IgD-negative memory B cell (primary cell): ENCODE data around the gene POLD3. TPM values are rescaled to one million over a fixed set of nuclear protein-coding genes. Genes with fewer than 3 reads are reported as not detected.

ENCODE experiments used
- H3K27ac Mint-ChIP-seq, 3 donors: one replicate each; pipeline ENCODE4 v1.8.0; 2020 to 2022; ENCODE audit warnings: mild to moderate bottlenecking in 3 of 3, mixed read lengths in 3 of 3, moderate library complexity in 1 of 3
- H3K27me3 Mint-ChIP-seq: one replicate; pipeline ENCODE4 v1.8.0; 2021; ENCODE audit warnings: mixed read lengths
- H3K36me3 Mint-ChIP-seq: one replicate; pipeline ENCODE4 v1.8.0; 2020; ENCODE audit warnings: mild to moderate bottlenecking, mixed read lengths
- H3K4me1 Mint-ChIP-seq, 3 donors: one replicate each; pipeline ENCODE4 v1.8.0; 2020 to 2022; ENCODE audit warnings: mixed read lengths in 3 of 3, mild to moderate bottlenecking in 1 of 3
- H3K4me3 Mint-ChIP-seq, 4 donors: one replicate each; pipeline ENCODE4 v1.8.0; 2020 to 2022; ENCODE audit warnings: mild to moderate bottlenecking in 4 of 4, mixed read lengths in 4 of 4, moderate library complexity in 3 of 4
- H3K9me3 Mint-ChIP-seq, 3 donors: one replicate each; pipeline ENCODE4 v1.8.0; 2020 to 2021; ENCODE audit warnings: mixed read lengths in 3 of 3, mild to moderate bottlenecking in 1 of 3
- polyA plus RNA-seq: library from polyadenylated mRNA; unstranded; fragments of 300-500 nt; fragmentation: Illumina TruSeq; gene quantifications from one replicate; pipeline ENCODE4 v1.2.3, GENCODE V29; 2021

POLD3 gene, protein sequence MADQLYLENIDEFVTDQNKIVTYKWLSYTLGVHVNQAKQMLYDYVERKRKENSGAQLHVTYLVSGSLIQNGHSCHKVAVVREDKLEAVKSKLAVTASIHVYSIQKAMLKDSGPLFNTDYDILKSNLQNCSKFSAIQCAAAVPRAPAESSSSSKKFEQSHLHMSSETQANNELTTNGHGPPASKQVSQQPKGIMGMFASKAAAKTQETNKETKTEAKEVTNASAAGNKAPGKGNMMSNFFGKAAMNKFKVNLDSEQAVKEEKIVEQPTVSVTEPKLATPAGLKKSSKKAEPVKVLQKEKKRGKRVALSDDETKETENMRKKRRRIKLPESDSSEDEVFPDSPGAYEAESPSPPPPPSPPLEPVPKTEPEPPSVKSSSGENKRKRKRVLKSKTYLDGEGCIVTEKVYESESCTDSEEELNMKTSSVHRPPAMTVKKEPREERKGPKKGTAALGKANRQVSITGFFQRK
- 14.0 TPM for polyA plus RNA-seq

DNA sequence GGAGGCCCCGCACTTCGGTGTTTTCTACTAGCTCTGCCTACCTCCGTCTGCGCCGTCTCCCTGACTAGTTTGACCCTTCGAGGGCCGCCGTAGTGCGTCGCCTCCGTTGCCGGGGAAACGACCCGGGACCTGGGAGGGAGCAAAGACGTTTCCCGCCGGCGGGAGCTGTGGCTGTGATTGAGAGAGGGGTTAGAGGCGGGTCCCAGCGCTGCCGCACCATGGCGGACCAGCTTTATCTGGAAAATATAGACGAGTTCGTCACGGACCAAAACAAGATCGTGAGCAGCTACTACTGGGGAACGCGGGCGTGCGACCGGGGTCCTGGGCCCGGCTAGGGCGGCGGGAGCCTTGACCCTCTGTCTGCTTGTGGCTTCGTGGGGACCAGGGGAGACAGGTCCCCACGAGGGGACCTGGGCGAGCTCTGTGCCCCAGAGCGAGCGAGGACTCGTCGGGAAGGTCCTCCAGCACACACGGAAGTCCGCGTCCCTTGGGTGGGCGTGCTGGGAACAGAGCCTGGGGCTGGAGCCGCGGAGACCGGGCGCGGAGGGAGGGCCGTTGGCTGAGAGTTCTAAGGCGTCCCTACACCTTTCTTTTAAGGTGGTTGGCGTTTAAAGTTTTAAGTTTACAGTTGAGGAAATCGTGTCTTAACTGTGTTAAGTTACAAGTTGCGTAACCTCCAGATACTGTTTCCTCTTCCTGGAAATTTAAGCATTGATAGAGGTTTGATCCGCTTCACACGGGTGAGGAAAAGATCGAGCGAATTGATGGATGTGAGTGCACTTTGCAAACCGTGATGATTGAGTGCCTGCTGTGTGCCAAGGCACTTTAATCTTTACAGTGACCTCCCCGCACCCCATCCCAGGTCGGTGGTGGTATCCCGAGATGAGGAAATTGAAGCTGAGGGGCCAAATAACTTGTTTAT lies at the start of gene POLD3:
Gene POLD3 (plus strand): TSS at position 142 of the 922 bp plus-strand sequence. CDS start 77 bp downstream, at position 219.
- peaks cover 19 to 25% (median 19%) of the 10 kb centered on the region in 3 donors for H3K4me1 Mint-ChIP-seq
- H3K9me3 Mint-ChIP-seq: peaks cover 0 to 4% (median 2%) of the 10 kb centered on the region in 3 donors
- peak within 1 kb of the TSS; percentile 97 to 100 (median 99) for H3K4me3 Mint-ChIP-seq
- peak within 1 kb of the TSS; percentile 95 to 99 (median 96) for H3K27ac Mint-ChIP-seq
- peaks cover 6% of the 10 kb centered on the region for H3K36me3 Mint-ChIP-seq
- peaks cover 2% of the 10 kb centered on the region for H3K27me3 Mint-ChIP-seq

DNA sequence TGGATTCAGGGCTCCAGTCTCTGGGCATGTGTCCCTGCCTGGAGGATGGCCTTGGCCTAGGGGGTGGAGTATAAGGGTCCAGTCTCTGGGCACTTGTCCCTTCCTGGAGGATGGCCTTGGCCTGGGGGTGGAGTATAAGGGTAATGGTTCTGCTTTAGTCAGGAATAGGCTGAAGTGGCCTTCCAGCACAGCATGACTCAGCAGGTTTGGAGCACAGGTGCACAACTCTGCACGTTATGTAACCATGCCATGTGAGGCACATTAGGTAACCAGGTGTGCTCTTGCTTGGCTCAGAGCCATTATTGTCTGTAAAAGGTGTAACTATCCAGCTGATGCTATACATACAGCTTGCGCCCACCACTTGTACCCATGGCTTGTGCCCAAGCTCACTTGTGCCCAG lies 48.4 kb upstream of the POLD3 start:
- Mint-ChIP-seq H3K27ac (no peak overlapping the region), H3K4me3 (no peak overlapping the region), H3K9me3 (peaks cover 5 to 11% (median 11%) of the 10 kb centered on the region in 3 donors), H3K36me3 (peaks cover 5% of the 10 kb centered on the region), H3K4me1 (no peaks in the 10 kb centered on the region), H3K27me3 (peaks cover 6% of the 10 kb centered on the region)

DNA sequence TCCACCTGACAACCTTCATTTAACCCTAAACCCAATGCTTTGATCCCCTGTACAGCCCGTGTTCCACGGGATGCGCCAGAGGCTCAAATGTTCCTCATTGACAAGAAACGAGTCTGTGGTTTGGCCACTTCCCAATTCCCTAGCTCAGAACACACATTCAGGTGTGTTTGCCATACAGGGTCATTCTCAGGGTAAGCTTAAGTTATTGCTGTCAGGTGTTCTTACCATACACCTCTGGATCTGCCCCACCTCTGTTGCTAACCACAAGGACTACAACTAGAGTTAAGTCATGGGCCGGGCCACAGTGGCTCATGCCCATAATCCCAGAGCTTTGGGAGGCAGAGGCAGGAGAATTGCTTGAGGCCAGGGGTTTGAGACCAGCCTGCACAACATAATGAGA lies 45.6 kb upstream of the POLD3 start:
- Mint-ChIP-seq H3K36me3 (peaks cover 5% of the 10 kb centered on the region), H3K9me3 (peaks cover 5 to 11% (median 7%) of the 10 kb centered on the region in 3 donors), H3K27me3 (peaks cover 2% of the 10 kb centered on the region), H3K27ac (no peak overlapping the region), H3K4me3 (no peak overlapping the region), H3K4me1 (no peaks in the 10 kb centered on the region)

DNA sequence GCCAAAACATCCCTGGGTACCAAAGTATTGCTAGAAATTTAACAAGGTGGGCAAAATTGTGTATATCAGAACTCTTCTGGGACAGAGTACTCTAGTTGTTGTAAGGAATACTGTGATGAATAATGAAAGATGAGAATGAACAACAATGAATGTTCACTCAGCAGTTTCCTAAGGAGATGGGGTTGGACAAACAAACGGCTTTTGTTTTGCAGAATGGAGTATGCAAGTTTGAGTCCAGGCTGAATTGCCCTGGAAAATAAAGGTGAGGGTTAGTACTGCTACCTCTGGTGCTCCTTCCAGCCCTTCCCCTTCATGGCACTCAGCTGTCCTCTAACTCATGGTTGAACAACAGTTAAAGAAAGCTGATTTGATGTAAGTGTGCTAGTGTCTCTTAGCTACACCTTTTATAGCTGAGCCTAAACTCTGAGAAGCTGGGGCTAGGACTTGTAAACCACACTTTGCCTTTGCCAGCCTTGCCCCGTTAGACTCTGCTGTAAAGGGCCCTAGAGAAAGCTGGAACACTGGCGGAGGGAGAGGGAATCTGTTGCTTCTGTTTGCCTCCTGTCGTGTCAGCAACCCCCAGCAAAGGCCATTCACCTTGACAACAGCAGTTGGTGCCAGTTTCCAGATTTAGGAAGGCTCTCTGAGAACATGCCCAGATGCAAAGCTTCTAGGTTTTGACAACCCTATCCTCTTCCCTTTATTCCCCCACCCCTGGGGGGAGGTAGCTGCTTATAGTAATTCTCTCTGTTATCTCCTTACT lies 41.2 kb upstream of the POLD3 start:
- H3K4me3 Mint-ChIP-seq: peak overlapping the region in 1 of 4 donors; percentile 17
- peaks cover 0 to 4% (median 2%) of the 10 kb centered on the region in 3 donors for H3K9me3 Mint-ChIP-seq
- peaks cover 3% of the 10 kb centered on the region for H3K27me3 Mint-ChIP-seq
- H3K36me3 Mint-ChIP-seq: no peaks in the 10 kb centered on the region
- no peaks in the 10 kb centered on the region for H3K4me1 Mint-ChIP-seq
- H3K27ac Mint-ChIP-seq: no peak overlapping the region

DNA sequence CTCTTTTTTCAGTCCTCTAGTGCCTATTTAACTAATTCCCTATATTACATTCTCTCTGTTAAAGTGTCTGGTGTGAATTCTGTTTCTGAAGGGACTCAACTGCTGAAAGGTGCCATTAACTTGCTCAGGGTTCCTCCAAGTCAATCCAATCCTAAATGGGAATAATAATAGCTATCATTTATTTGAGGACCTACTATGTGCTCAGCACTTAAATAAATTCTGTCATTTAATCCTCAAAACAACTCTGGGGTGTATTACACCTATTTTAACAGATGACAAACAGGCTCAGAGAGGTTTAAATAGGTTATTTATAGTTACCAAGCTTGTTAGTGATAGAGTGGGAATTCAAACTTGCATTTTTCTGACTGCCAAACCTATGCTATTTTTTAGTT lies 40.6 kb upstream of the POLD3 start:
- Mint-ChIP-seq H3K27me3 (peaks cover 3% of the 10 kb centered on the region), H3K36me3 (no peaks in the 10 kb centered on the region), H3K9me3 (peaks cover 0 to 4% (median 2%) of the 10 kb centered on the region in 3 donors), H3K4me3 (no peak overlapping the region), H3K4me1 (no peaks in the 10 kb centered on the region), H3K27ac (no peak overlapping the region)

DNA sequence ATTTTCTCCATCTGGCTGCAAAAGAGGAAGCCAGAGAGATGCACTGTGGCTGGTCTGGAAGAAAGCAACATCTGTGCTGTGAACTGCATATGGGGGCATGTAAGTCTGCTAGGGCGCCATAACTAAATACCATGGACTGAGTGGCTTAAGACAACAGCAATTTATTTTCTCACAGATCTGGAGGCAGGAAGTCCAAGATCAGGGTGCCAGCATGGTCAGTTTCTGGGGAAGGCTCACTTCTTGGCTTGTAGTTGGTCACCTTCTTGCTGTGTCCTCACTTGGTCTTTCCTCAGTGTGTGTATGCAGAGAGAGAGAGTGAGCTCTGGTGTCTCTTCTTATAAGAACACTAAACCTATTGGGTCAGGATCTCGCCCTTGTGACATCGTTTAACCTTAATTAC lies 34.9 kb upstream of the POLD3 start:
- no peak overlapping the region for H3K27ac Mint-ChIP-seq
- peaks cover 2 to 15% (median 11%) of the 10 kb centered on the region in 3 donors for H3K9me3 Mint-ChIP-seq
- no peak overlapping the region for H3K4me3 Mint-ChIP-seq
- peaks cover 0 to 1% (median 0%) of the 10 kb centered on the region in 3 donors for H3K4me1 Mint-ChIP-seq
- H3K36me3 Mint-ChIP-seq: no peaks in the 10 kb centered on the region
- H3K27me3 Mint-ChIP-seq: peaks cover 5% of the 10 kb centered on the region

DNA sequence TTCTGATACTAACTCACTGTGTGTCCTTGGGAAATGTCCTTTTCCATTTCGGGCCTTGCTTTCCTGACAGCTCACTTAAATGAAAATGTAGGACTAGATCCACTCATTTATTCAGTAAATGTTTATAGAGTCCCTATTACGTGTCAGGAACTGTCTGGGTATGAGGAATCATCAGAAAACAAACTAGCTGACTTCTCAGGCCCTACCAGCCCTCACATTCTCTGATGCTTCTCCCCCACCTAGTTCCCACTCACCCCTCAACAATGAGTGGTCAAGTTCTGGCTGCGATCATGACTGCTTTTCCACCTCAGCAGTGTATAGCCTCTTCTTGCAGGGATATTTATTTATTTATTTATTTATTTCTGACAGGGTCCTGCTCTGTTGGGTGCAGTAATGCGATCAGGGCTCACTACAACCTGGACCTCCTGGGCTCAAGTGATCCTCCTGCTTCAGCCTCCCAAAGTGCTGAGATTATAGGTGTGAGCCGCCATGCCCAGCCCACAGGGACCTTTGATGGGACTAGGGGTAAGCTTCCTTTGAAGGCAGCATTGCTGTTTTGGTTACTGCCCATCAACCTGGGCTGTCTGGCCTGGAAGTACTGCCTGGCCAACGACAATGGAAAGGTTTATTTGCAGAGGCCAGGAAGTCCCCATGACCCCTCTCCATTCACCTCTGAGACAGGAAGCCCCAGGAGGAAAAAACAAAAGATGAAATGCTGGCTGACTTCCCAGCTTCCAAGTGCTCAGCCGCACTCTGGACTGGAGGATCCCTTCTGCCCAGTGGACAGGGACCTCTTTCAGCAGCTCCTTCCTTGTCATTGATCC lies 33.1 kb upstream of the POLD3 start:
- Mint-ChIP-seq H3K27ac (no peak overlapping the region), H3K4me1 (peaks cover 0 to 1% (median 0%) of the 10 kb centered on the region in 3 donors), H3K4me3 (no peak overlapping the region), H3K27me3 (peaks cover 5% of the 10 kb centered on the region), H3K36me3 (peaks cover 1% of the 10 kb centered on the region), H3K9me3 (peaks cover 2 to 15% (median 11%) of the 10 kb centered on the region in 3 donors)

DNA sequence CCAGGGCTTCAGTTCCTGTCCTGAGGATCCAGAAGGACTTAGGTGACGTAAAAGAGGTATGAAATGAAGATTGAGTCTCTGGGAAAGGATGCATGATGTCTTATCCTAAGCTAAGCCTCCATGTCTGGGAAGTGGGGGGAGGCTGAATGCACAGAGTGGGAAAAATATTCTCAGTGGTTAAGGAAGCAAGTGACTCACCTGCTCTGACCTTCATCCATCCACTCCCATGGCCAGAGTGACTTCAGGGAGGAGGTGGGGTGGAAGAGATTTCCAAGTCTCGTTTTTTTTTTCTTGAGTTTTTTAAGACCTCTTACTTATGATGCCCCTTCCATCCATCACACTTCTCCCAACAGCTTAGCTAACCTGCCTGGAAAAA lies 32.5 kb upstream of the POLD3 start:
- Mint-ChIP-seq H3K9me3 (peaks cover 2 to 15% (median 9%) of the 10 kb centered on the region in 3 donors), H3K27me3 (peaks cover 5% of the 10 kb centered on the region), H3K36me3 (peaks cover 1% of the 10 kb centered on the region), H3K4me3 (no peak overlapping the region), H3K4me1 (peaks cover 0 to 1% (median 0%) of the 10 kb centered on the region in 3 donors), H3K27ac (no peak overlapping the region)

DNA sequence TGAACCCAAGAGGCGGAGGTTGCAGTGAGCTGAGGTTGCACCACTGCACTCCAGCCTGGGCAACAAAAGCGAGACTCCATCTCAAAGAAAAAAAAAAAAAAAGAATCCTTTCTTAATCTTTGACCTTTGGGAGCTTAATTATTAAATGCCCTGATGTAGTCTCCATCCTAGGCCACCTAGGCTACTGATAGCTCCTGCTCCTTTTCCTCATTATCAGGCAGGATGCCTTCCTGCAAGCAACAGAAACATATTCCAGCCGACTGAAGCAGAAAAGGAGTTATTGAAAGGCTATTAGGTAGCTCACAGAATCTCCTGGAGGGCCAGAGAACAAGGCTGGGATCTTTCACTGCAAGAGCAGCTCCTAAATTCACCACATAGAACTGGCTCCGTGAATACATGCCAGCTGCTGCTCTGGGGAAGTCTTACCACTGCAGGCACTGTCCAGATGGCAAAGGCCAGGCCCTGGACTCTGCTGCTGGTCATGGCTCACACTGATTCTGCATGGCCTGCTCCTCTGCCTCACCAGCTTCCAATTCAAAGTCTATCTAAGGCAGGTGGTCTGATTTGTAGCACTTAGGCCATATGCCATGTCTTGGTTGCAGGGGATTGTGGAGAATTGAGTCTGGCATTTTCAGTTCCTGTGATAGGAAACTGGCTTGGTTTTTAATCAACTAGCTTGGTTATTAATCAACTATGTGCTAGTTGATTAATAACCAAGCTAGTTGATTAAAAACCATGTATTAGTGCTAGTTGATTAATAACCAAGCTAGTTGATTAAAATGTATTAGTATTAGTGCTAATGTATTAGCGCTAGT lies 26.0 kb upstream of the POLD3 start:
- peaks cover 2 to 9% (median 6%) of the 10 kb centered on the region in 3 donors for H3K9me3 Mint-ChIP-seq

DNA sequence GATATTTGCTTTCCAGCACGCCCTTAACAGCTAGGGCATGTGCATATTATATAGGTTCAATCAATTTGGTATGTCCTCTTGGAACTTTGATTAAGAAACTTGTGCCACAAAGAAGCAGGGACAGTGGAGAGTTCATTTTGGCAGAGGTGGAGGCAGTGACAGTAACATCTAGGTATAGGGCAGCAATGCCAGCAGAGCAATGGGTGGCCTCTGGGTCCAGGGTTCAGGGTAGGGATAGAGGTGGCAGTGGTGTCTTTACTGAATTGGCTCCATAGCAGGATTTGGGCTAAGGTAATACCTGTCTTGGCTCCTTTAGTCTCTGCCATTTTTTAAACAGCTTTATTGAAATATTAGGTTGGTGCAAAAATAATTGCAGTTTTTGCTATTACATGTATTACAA lies 24.4 kb upstream of the POLD3 start:
- Mint-ChIP-seq H3K27me3 (peaks cover 4% of the 10 kb centered on the region), H3K4me3 (no peak overlapping the region), H3K36me3 (peaks cover 1% of the 10 kb centered on the region)

More for the DNA sequence above, 26.0 kb upstream of the POLD3 start:
- H3K36me3 Mint-ChIP-seq: peaks cover 1% of the 10 kb centered on the region
- no peaks in the 10 kb centered on the region for H3K4me1 Mint-ChIP-seq
- H3K27ac Mint-ChIP-seq: no peak overlapping the region
- no peak overlapping the region for H3K4me3 Mint-ChIP-seq
- peaks cover 2% of the 10 kb centered on the region for H3K27me3 Mint-ChIP-seq

DNA sequence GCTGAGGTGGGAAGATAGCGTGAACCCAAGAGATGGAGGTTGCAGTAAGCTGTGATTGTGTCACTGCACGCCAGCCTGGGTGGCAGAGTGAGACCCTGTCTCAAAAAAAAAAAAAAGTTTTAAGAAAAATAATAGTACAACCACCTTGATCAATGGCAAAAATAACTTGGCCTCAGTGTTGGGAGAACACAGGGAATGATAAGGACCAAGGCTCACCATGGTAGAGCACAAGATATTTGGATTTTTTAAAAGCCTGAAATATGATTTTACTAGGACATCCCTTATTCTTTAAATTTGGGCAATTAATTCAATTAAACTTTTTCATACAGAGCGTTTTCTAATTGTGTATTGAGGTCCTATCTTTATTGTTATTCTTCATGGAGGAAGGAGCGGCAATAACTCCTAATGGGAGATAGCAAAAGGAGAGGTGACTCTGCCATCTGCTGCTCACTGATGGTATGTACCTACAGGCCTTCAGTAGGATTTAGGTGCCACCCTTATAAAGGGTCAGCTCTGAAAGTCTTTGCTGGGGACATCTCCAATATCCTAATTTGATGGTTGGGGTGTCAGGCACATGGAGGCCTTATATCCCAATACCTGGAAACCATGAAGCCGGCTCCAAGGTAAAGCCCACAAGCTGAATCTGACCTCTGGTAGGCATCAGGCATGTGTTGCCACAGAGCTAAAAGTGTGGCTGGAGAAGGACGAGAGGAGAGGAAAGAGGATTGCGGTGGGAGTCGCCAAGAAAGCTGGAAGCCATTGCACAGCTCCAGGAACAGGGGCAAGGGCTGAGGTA lies 21.9 kb upstream of the POLD3 start:
- H3K36me3 Mint-ChIP-seq: no peaks in the 10 kb centered on the region
- H3K27ac Mint-ChIP-seq: no peak overlapping the region
- no peaks in the 10 kb centered on the region for H3K4me1 Mint-ChIP-seq
- peaks cover 5% of the 10 kb centered on the region for H3K27me3 Mint-ChIP-seq
- no peak overlapping the region for H3K4me3 Mint-ChIP-seq
- no peaks in the 10 kb centered on the region for H3K9me3 Mint-ChIP-seq

More for the DNA sequence above, 24.4 kb upstream of the POLD3 start:
- Mint-ChIP-seq H3K27ac (no peak overlapping the region), H3K4me1 (no peaks in the 10 kb centered on the region), H3K9me3 (no peaks in the 10 kb centered on the region)

DNA sequence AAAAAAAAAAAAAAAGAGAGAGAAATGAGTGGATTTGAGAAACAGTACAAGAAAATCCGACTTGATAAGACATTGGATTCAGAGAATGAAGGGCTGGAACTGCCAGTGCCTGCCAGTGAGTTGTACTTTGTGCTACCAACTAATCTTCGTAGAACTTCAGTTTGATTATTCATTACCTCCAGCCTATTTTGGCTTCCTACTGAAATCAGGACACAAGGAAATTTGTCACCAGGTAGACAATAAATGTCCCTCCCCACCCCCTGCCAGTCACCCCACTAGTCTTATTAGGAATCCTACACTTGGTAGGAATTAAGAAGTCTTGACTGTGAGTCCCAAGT lies 21.4 kb upstream of the POLD3 start:
- no peaks in the 10 kb centered on the region for H3K4me1 Mint-ChIP-seq
- no peak overlapping the region for H3K27ac Mint-ChIP-seq
- no peak overlapping the region for H3K4me3 Mint-ChIP-seq
- H3K9me3 Mint-ChIP-seq: no peaks in the 10 kb centered on the region
- no peaks in the 10 kb centered on the region for H3K36me3 Mint-ChIP-seq
- H3K27me3 Mint-ChIP-seq: peaks cover 5% of the 10 kb centered on the region

DNA sequence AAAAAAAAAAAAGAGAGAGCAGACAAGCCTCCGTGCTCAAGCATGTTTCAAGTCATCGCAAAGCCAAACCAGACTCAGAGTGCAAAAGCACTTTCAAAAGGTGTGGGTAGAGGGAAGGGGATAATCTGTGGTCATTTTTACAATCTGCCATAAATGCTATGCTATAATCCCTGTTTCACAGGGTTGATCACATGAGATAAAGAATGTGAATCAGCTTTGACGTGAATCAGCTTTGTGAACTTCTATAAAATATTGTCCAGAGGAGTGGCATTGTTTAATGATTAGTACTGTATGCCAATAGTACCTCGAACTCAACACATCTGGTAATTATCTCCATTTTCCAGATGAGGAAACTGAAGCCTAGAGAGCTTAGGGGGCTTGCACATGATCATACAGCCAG lies 20.0 kb upstream of the POLD3 start:
- no peaks in the 10 kb centered on the region for H3K9me3 Mint-ChIP-seq
- no peaks in the 10 kb centered on the region for H3K4me1 Mint-ChIP-seq
- peaks cover 5% of the 10 kb centered on the region for H3K27me3 Mint-ChIP-seq
- no peaks in the 10 kb centered on the region for H3K36me3 Mint-ChIP-seq
- no peak overlapping the region for H3K27ac Mint-ChIP-seq
- H3K4me3 Mint-ChIP-seq: no peak overlapping the region
